ENCODE results near the gene CCDC85C.

The CCDC85C gene

GRCh38 chr14:99628887-99629618 lies 25.0 kb upstream of the CCDC85C start:
- FAIRE-seq = no peak

DNA sequence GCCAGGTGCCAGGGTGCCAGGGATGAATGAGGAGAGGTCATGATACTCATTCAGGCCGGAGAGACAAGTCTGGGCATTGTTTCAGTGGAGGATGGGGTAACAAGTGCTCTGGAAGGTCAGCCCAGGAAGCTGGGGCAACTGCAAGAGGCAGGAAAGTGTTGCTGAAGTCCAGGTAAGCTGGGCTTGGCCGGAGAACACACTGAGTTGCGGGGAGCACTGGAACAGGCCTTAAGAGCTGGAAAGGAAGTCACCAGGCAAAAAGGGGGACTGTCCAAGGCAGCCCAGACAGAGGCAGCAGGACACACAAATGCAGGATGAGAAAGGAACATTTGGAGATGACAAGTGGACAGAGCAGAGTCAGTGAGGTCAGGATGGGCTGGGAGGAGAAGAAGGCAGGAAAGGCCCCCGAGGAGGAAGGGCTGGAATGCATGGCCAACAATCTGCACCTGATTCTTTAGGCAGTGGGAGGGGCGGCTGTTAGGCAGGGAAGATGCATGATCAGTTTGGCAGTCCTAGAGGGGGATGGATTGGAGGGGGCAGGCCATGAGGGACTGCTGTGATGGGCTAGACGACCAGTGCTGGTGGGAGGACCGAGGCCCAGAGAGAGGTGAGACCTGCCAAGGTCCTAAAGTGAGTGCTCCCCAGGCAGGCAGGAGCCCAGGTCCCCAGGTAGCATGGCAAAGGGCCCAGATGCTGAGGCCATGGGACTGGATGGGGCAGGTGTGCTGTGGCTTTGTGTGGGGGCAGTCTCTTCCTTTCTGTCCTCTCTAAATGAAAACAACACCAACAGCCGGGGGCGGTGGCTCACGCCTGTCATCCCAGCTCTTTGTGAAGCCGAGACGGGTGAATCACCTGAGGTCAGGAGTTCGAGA lies 23.7 kb upstream of the CCDC85C start:
- no peak for FAIRE-seq

GRCh38 chr14:99627100-99627499 lies 23.1 kb upstream of the CCDC85C start:
- FAIRE-seq = no peak

- no peak for FAIRE-seq
Observed at GRCh38 chr14:99626041-99626648, 22.1 kb upstream of the CCDC85C start.

GRCh38 chr14:99625476-99625875 lies 21.5 kb upstream of the CCDC85C start:
- no peak for FAIRE-seq

DNA sequence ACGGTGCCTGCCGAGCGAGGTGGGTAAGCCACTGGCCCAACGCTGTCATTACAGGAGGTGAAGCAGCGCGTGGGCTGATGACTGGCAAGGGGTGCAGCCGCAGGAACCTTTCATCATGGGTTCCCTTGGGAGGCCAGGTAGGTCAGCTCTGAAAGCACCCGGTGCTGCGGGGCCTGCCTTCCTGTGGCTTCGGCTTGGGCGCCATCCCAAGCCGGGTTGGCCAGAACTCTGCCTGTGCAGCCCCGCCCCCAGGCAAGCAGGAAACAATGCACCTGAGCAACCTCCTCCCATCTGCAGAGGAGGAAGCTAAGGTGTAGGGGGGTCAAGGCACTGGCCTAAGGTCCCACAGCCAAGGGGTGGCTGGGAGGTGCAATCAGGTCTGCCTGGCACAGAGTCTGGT lies 21.0 kb upstream of the CCDC85C start:
- FAIRE-seq = no peak

DNA sequence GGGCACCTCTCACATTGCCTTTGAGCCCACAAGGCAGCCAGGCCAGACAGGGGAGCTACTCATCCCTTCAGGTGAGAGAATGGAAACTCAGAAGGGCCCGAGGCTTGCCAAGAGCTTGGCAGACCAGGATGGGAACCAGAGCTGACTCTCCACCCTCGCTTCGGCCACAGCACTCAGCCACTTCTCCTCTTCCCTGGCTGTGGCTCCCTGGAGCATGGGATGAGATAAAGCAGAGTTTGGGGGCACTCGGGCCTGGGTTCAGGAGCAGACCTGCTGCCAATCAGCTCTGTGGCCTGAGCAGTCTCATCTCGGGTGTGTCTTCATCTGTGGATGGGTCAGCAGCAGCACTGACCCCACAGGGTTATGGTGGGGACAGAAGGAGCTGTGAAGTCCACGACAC lies 20.0 kb upstream of the CCDC85C start:
- FAIRE-seq = no peak

- no peak for FAIRE-seq
Observed at GRCh38 chr14:99621948-99622347, 17.9 kb upstream of the CCDC85C start.

GRCh38 chr14:99619835-99620834 lies 16.1 kb upstream of the CCDC85C start:
- no peak for FAIRE-seq

DNA sequence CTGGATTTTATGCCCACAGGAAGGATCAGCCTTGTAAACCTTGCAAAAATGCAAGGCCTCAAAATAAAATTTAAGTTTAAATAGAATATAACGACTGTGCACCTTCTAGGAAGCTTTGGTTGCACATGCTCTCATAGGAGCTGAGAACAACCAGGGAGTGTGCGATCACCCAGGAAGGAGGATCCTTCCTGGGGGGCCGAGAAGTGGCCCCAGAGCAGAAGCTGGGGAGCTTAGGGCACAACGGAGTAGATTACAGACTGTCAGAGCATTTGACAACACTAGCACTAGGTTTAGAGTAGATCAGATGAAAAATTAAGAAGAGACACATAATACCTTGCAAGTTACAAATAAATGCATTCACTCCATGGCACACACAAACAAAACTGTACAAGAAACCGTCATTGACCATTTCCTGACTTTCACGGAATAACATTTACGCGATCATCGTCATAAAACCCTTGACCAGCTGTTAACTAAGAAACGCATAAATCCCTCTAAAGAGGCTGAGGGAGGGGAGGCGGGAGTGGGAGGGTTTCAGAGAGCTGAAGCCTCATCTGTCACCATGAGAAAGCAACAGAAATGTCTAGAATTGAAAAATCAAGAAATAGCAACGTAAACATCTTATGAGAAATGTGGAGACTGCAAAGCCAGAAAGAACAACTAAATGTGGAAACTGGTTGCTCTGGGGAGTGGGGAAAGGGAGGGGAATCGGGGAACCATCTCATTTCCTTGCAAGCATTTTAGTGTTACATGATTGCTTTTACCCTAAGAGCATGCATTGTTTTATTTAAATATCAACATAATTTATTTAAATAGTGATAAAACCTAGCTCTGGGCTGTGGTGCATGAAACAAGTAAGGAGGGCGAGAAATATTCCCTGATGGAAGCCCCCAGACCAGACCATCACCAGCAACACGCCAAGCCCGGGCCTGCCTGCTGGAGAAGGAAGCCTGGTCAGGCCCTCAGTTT lies 13.1 kb upstream of the CCDC85C start:
- FAIRE-seq = no peak

DNA sequence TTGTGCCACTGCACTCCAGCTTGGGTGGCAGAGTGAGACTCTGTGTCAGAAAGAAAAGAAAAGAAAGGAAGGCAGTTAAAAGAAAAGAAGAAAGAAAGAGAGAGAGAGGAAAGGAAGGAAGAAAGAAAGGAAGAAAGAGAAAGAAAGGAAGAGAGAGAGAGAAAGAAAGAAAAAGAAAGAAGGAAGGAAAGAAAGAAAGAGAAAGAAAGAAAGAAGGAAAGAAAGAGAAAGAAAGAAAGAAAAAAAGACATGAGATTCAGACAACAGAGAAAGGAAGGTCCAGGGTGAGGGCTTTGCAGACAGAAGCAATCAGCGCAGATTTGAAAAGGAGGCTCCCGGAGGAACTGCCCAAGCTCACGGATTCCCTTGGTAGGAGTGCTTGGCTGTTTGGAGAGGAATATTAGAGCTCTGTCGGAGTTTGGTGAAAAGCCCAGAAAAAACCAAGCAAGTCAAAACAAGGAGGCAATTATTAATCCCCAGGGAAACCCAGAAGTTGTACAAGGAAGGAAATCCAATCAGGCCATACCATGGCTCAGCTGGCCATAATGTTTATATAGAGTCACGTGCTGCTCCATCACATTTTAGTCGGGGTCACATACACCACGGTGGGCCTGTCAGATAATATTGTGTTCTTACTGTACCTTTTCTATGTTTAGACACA lies 11.6 kb upstream of the CCDC85C start:
- no peak for FAIRE-seq

DNA sequence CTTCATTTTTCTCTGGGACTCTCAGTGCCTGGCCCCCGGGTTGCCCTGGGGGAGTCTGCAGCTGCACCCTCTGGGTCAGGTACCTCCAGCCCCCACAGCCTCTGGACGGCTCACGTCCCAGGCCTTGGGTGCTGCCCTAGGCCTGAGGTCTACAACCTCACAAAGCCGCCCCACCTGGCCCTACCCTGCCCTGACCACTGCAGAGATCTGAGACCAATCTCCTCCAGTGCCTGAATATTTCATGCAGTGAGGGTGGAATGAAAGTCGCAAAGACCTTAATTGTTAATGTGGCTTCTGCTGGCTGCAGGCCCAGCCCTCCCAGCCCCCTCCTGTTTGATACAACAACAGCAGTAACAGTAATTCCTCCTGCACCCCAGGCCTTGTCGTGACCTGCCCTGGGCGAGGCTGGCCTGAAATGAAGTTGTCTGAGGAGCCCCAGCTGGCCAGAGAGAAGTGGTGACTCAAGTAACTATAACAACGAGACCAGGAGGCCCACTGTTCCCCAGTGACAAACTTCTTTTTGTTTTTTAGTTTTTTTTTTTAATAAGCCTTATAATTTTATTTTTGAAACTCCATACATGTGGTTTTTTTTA lies 8.8 kb upstream of the CCDC85C start:
- no peak for FAIRE-seq

GRCh38 chr14:99612071-99612737 lies 8.2 kb upstream of the CCDC85C start:
- FAIRE-seq = no peak

DNA sequence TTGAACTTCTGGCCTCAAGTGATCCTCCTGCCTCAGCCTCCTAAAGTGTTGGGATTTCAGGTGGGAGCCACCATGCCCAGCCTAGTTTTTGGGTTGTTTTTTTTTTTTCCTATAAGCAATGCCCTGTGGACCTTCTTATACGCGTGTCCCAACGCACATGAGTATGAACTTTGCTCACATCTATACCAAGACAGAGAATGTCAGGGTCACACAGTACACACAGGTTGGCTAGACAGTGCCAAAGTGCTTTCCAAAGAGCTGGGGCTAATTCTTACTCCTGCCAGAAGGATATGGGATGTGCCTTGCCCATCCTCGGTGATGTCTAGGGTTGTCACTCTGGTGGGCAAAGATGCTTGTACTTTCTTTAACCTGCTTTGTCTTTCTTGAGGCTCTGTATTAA lies 7.6 kb upstream of the CCDC85C start:
- FAIRE-seq = no peak

DNA sequence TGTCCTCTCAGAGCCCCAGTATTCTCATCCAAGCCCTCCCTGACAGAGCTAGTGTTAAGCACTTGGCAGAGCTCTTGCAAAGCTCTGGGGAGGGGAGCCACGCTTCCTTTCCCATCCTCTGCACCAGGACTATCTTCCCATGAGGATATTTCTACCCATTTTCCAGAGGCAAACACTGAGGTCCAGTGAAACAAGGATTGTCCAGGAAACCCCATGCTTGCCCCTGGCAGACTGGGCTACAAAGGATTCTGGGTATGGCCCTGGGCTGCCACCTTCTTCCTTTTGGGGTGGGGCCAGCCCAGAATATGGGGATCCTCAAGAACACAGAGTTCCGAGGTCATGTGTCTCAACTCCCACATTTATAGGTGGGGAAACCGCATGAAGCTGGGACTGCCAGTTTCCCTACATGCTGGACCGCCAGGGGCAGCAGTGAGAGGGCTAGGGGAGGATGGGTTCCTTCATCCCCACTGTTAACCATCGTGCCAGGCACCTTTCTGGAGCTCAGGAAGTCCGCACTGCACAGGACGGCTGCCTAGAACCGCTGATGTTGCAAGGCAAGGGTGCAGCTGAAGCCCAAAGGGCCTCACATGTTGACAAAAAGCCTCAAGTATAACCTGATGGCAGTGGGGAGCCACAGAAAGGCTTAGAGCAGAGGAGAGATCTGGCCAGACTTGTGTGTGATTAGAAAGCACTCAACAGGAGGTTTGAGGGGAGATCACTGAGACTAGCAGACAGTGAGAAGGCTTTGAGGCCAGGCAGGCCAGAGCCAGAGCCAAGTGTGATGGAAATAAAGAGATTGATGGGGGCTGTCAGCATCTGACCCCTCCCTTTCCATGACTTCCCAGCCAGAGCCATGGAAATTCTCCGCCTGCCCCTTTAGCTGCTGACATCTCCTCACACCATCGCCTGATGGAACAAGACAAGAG lies 5.5 kb upstream of the CCDC85C start:
- no peak for FAIRE-seq

GRCh38 chr14:99608591-99608990 lies 4.6 kb upstream of the CCDC85C start:
- FAIRE-seq = no peak

DNA sequence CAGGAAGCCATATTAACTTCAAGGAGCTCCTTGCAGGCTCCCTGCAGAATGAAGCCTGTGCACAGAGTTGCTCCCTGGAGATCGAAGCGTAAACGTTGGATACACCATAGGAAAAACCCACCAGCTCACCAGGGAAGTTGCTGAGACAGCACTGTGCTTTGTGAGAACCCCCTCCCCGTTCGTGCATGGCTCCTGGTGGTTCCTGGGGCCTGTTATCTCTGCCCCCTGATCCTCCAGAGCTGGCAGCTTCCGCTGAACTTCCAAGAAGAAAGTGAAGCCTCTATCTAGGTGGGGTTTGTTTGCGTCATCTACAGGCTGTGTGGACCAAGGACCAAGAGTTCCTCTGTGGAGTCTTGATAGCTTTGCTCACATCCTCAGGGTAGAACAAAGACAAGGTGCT lies 2.4 kb upstream of the CCDC85C start:
- no peak for FAIRE-seq

- FAIRE-seq = no peak
Observed at GRCh38 chr14:99605299-99605961, 1.4 kb upstream of the CCDC85C start.
